GM21360 (cell line): Measurements from ENCODE around the gene NPIPB6.

Source experiments
- ATAC-seq: cut with Tn5 transposase; IDR thresholded peaks from one replicate; pipeline ENCODE4 v1.9.1; 2021; ENCODE audit warnings: mild to moderate bottlenecking, moderate library complexity; ENCODE audit not compliant: unreplicated experiment

Gene NPIPB6

DNA sequence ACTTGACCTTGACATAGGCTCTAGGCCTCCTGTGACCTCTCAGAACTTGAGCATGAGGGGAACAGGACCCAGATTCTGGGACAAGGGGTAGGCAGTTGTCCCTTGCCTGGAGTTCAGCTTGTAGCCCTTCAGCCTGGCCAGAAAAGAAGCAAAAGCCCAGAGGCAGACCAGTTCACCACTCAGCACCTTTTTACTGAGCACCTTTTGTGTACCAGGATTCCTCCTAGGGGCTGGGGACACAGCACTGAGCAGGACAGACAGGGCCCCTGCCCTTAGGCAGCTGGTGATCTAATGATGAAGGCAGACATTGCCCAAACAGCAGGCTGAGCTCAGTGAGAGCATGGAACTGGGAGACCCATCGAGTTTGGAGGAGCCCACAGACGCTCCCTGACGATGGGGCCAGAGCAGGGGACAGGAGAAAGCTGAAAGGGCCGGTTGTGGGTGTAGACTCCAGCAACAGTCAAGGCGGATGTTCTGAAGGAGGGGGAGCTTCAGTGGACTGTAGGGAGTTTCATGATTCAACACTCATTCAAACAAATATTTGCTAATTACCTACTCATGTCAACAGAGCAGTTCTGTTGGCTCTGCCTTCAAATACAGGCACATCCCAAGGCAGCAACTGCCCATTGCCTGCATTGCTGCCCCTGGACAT is 38.9 kb downstream of the NPIPB6 start:
- ATAC-seq, result no peak

DNA sequence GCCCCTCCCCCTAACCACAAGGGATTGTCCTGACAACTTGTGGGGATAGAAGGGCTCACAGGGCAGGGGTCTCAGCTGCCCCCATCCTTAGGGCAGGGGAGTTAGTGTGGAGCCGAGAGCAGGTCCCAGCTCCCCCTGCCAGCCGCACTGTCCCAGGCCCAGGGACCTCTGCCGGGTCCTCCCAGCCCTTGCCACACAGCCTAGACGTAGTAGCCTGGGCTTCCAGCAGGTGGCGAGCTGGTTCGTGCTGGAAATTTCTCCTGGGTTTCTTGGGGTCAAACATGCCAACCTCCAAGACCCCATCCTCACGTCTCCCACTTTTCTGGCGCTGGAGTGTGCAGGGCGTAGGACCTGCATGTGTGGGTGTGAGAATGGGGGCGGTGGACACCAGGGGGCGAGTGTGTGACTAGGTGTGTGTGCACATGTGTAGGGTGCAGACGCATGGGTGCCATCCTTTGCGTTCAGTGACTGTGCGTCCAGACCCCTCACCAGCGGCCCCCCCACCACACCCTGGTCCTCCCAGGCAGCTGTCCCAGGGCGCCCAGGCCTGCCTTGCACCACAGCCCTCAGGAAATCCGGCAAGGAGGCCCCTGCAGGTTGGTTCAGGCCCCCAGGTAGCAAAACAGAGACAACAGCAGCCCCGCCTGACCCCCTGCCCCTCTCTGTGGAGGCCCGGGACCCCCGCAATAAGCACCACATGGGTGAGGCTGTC is 41.5 kb downstream of the NPIPB6 start:
- no peak for ATAC-seq

DNA sequence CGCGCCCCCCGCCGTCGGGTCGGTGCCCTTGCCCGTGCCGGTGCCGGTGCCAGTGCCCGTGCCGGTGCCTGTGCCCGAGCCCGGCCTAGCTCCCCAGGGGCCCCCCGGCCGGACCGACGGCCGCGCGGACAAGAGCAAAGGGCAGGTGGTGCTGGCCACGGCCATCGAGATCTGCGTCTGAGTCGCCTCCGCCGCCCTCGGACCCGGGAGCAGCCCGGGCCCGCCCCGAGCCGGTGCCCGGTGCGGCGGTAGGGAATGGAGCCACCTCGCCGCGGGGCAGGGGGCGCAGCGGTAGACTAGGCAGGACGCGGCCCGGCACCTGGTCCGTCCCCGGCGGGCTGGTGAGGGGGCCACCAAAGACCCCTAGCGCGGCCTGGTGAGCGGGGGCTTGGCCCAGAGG is 42.6 kb downstream of the NPIPB6 start:
- no peak for ATAC-seq

DNA sequence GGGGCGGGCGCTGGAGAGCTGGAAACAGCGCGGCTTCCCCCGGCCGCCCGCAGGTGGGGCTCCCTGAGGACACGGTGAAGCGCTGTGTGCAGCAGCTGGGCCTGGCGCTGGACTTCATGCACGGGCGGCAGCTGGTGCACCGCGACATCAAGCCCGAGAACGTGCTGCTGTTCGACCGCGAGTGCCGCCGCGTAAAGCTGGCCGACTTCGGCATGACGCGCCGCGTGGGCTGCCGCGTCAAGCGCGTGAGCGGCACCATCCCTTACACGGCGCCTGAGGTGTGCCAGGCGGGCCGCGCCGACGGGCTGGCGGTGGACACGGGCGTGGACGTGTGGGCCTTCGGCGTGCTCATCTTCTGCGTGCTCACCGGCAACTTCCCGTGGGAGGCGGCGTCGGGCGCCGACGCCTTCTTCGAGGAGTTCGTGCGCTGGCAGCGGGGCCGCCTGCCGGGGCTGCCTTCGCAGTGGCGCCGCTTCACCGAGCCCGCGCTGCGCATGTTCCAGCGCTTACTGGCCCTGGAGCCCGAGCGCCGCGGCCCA is 43.2 kb downstream of the NPIPB6 start:
- ATAC-seq, result no peak

DNA sequence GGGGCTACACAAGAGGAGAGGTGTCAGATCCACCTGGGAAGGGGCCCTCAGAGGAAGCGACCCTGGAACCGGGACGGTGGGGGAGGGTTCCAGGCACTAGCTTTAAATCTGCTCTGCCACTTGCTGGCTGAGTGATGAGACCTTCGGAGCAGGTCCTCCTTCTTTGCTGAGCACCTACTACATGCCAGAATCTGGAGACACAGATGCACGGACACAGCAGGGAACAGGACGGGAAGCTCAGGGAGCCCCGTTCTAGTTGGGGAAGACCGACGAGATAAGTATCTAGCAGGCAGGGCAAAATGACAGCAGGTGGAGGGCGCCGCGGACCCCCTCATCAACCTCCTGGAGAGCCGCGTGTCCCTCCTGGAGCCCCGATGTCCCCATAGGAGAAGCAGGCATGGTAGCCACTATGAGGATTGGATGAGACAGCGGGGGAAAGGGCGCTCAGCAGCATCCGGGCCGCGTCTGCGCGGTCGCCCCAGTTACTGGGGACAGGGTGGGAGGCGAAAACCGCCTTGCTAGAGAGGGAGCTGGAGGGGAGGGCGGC is 43.8 kb downstream of the NPIPB6 start:
- ATAC-seq, result no peak

DNA sequence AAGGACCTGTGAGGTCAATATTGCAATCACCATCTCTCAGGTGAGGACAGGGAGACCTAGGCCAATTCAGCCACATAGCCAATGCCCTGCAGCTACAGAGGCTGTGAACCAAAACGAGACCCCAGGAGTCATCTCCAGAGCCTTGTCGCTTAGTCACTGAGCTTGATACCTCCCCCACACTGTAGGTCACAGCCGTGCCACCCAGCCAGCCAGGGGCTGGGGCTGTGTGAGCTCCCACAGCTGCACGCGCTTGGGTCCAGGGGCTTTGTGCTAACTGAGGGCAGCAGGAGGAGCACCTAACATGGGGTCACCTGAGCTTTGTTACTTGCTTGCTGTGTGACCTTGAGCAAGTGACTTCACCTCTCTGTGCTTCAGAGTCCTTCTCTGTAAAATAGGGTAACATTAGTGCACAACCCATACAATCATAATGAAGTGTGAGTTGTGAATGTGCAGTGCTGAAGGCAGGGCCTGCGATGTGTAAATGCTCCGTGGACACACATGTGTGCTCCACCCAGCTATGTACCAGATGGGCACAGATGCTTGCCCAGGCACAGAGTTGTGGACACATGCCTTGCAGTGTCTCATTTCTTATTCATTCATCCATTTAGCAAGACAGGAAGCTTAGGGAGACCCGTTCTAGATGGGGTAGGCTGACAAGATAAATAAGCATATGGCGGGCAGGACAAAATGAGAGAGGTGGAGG is 45.1 kb downstream of the NPIPB6 start:
- no peak for ATAC-seq

DNA sequence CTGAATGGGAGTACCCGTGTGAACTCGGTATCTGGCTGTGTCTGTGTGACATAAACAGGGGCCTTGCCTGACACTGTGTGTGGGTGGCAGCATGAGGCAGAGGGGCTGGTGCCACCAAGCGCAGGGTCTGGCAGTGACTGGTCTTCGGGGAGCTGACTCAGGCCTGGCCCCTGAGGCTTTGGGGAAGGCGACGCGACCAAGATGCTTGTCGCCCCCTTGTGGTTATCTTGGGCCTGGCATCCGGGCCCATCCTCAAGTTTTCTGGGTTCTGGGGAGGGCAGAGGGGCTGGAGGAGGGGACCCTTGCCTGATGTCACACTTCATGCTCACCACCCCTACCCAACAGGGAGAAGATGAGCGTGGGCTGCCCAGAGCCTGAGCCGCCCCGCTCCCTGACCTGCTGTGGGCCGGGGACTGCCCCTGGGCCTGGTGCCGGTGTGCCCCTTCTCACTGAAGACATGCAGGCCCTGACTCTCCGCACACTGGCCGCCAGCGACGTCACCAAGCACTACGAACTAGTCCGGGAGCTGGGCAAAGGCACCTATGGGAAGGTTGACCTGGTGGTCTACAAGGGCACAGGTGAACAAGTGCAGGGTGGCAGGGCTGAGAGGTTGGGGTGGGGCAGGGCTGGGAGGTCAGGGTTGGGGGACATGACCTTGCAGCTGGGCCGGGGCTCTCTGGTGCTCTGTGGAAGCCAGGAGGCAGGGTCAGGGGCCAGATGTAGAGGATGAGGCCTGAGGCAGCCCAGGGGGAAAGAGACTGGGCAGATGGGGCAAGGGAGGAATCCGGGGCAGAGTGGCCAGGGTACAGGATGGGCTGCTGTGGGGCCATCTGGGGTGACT is 46.0 kb downstream of the NPIPB6 start:
- ATAC-seq, result no peak

DNA sequence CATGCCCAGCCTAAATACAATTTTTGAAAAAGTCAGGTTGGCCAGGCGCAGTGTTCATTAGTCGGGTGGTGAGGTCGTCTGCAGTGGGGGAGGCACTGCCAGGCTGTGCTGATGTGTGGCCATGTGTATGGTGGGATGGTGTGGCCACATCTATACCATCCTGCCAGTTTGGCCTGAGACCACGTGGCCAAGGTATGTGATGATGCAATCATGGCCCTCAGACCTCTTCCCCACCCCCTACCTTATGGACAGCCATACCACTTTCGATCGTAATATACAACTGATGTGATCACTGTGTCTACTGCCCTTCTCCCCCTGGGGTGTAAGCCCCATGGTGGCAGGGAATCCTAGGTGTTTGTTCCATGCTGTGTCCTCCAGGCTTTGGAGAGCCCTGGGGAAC is 47.3 kb downstream of the NPIPB6 start:
- ATAC-seq, result no peak

DNA sequence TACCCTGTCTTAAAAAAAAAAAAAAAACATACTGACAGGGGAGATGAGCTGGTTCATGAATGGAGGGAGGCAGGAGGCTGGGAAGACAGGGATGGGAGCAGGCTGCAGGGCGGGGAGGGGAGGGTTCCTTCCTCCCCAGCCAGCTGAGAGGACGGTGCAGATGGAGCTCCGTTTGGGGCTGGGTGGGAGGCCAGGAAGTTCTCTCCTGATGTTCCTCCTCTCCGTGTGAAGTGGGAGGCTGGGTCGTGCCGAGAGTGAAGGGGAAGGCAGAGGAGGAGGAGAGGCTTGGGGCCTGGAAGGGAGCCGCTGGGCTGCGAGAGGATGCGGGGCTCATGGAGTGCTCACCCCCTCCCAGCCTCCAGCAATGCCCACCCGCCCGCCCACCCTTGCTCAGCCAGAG is 49.7 kb downstream of the NPIPB6 start:
- ATAC-seq, result no peak

DNA sequence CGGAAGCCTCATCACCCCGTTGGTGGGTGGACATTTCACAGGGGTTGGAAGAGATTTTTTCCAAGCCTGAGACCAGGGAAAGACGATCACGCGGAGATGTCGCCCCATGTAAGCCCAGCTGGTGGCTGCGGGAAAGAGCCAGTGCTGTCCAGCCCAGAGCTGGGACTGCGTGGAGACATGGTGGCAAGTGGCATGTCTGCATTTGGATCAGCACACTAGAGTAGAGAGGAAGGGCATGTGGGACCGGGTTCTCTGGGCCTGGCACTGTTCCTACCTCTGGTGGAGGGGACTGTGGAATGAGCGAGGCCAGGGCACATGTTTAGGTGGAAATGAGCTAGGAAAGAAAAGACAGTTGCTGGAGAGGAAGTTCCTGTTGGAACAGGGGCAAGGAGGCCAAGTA is 51.0 kb downstream of the NPIPB6 start:
- ATAC-seq, result no peak

DNA sequence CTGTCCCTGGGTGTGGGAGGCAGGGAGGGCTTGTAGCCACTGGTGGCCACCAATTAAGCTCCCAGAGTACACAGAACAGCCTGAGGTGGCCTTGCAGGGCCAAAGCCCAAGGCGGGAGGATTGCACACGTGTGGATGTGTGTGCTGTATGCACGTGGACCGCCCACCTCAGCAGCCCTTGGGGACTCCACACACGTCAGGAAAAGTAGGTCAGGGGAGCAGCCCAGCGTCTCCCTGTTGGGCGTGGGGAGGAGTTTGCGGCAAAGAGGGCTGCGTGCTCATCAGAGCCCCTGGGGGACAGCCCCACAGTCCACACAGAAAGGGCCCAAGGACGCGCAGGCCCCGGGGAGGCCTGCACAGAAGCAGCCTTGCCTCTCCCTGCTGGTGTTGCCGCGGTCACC is 51.4 kb downstream of the NPIPB6 start:
- ATAC-seq, result no peak

DNA sequence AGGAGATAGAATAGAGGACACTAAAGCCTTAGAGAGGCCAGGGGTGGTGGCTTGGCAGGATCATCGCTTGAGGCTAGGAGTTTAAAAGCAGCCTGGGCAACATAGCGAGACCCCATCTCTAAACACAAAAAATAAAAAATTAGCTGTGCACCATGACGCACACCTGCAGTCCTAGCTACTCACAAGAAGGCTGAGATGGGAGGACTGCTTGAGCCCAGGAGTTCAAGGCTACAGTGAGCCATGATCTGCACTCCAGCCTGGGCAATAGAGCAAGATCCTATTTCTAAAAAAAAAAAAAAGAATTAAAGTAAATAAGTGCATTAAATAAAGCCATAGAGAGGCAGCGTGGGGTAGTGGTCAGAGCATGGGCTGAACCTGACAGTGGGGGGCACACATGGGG is 51.9 kb downstream of the NPIPB6 start:
- no peak for ATAC-seq

DNA sequence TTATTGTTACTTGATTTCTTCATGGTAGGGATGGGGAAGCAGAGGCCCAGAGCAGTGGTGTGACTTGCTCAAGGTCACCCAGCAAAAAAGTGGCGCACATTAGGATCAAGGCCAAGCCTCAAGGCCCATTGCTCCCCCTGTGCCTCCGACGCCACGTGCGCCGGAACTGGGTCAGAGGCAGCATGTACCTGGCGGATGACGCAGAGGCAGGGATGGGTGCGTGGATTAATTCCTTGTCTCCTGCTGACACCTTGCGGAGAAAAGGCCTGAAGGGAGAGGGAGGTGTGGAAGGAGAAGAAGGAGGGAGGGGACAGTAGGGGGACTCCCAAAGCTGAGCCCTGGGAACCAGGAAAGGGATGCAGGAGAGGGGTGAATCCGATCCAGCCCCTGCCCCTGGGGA is 52.5 kb downstream of the NPIPB6 start:
- ATAC-seq, result no peak

DNA sequence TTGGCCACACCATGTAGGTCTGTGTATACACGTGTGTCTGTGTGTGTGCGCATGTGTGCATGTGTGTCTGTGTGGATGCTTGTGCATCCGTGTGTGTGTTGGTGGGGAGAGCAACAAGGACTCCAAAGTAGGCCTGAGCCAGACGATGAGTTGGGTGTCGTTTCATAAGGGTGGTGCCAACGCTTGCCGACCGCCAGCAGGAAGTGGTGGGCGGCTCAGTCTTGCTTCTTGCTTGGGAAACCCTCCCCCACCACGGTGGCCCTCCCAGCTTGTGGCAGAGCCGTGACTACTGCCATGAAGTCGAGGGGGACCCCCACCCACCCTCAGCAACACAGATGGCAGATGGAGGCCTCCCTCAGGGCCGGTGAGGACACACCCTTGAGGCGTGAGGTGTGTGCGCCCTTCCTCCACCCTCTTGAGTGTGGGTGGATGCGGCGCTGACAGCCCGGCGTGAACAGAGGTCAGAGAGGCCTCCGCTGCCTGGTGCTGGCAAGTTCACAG is 53.4 kb downstream of the NPIPB6 start:
- ATAC-seq, result no peak

DNA sequence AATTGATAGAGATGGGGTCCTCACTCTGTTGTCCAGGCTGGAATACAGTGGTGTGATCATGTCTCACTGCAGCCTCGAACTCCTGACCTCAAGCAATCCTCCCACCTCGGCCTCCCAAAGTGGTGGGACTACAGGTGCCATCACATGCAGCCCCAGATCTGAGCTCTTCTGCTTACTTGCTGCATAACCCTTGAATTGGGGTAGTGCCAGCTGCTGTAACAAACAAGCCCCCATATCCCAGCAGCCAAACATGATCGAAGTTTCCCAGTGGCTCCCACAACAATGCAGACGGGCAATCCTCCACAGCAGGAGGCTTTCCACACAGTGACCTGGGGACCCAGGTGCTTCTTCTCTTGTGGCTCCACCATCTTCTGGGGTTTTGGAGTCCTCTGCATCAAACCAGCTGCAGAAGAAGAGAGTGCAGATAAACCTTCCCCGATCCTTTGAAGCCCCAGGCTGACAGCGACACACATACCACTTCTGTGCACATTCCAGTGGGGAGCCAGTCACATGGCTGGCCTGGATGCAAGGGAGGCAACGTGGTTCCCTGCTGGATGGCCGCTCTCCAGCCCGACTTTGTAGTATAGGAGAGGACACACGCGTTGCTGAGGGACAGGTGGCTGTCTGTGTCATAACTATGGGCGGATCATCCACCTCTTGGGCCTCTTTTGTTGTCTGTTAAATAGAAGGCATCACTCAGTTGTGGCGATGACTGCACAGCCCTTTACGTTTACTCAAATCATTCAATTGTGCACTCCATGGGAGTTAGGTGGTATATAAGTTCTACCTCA is 54.3 kb downstream of the NPIPB6 start:
- no peak for ATAC-seq

DNA sequence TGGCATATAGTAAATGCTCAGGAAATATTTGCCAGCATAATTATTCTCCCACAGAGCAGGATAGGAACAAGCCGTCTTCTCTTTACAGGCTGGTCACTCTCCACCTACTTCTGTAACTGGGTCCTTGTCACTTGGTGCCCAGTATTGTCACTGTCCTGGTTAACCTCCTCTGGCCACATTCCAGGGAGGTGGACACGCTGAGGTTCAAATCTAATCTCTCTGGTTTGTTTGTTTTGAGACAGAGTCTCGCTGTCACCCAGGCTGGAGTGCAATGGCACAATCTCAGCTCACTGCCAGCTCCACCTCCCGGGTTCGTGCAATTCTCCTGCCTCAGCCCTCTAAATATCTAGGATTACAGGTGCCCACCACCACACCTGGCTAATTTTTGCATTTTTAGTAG is 55.4 kb downstream of the NPIPB6 start:
- no peak for ATAC-seq

DNA sequence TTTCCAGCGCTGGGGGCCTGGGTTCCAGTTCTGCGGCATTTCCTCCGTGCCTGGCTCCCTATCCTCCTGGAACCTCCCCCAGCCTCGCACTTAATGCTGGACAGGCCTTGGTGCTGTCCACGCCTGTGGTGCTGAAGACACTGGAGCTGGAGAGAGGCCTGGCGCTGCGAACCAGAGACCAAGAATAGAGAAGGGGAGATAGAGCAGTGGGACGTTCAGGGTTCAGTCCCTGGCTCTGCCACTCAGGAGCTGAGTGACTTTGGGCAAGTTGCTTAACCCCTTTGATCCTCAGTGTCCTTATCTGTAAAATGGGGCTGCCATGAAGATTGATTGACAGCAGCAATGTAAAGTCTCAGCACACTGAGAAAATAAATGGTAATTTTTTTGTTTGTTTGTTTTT is 59.1 kb downstream of the NPIPB6 start:
- ATAC-seq, result no peak

DNA sequence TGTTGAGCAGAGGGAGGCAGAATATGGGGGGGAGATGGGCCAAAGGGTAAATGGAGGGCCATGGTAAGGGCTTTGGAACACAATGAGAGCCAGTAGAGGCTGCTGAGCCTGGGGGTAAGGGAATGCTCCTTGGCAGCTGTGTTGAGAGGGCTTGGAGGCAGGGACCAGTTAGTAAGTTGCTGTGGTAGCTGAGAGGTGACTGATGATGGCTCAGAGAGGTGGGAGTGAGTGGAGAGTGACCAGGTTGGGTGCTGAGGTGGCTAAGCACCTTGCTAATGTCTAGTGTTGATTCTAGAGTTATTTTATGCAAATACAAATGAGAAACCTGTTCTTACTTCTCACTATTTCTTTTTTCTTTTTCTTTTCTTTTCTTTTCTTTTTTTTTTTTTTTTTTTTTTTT is 60.2 kb downstream of the NPIPB6 start:
- ATAC-seq, result no peak

DNA sequence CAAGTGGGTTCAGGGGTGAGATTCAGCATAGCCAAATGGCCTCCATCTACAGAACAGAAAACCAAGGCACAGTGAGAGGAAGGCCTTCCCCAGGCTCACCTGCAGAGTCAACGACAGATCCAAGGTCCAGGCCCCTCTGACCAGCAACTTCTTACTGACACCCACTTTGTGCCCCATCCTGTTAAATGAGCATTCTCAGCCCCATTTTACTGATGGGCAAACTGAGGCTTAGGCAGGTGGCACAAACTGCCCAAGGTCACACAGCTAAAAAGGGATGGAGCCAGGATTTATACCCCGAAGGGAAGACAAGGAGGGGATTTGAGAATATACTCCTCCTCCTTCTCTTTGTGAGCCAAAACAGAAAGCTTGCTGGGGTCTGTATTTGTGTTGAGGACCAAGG is 61.7 kb downstream of the NPIPB6 start:
- ATAC-seq, result no peak

DNA sequence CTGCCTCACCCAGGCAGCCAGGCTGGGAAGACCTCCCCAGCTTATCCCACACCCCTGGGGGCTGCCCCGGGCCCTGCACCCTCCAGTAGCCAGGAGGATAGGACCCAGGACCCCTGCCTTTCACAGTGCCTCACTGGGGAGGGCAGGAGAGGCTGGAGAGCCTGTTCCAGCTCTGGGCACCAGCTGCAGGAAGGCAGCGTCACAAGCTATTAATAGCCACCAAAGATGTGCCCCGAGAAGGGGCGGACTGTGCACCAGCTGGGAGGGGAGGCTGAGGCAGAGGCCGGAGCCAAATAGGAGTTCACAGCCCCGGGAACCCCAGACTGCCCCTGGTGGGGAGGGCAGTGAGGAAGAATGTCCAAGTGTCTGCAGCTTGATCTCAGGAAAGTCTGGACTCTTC is 62.2 kb downstream of the NPIPB6 start:
- ATAC-seq, result no peak
